ENCODE measurements around the gene FDXR.

Gene FDXR

GRCh38 chr17:74898376-74898946, 25.7 kb upstream of the FDXR start:
- no peaks in the 10 kb centered on the region for H3K36me3 ChIP-seq (ENCODE audit: control insufficient read depth in 1 of 2, insufficient read depth in 2 of 2, low read length in 2 of 2)
- H3K9me3 ChIP-seq (ENCODE audit: insufficient read depth, low read depth, low read length) = peaks cover 1% of the 10 kb centered on the region
- H3K14ac ChIP-seq (ENCODE audit: low read length) = no peak overlapping the region
- peaks cover 0 to 4% of the 10 kb centered on the region in 2 experiments for H3K4me1 ChIP-seq (ENCODE audit: control insufficient read depth in 1 of 2, insufficient read depth in 2 of 2, low read length in 2 of 2)
- no peak overlapping the region for H2BK12ac ChIP-seq (ENCODE audit: low read length)
- WGBS (ENCODE audit: extremely low coverage, insufficient coverage, insufficient read length) = no CpG with 5 or more reads among the region's 11 CpGs
- no peak overlapping the region for H3K4me2 ChIP-seq (ENCODE audit: low read length)
- DNase-seq = no peak
- H3K23ac ChIP-seq (ENCODE audit: low read length) = no peak overlapping the region
- H4K8ac ChIP-seq (ENCODE audit: low read depth, low read length) = no peak overlapping the region
- H2AK5ac ChIP-seq (ENCODE audit: low read length) = no peak overlapping the region
- no peak overlapping the region for H3K18ac ChIP-seq (ENCODE audit: low read length)
- no peak overlapping the region for H2AFZ ChIP-seq (ENCODE audit: insufficient read depth, low read length, poor library complexity)
- H3K79me1 ChIP-seq (ENCODE audit: low read length) = no peaks in the 10 kb centered on the region
- H3K79me2 ChIP-seq (ENCODE audit: control insufficient read depth, insufficient read depth, low read length, poor library complexity) = no peaks in the 10 kb centered on the region
- no peak overlapping the region for H2BK120ac ChIP-seq (ENCODE audit: insufficient read depth, low read length, poor library complexity)
- no peak overlapping the region for H4K12ac ChIP-seq (ENCODE audit: low read depth, low read length)
- H3K9ac ChIP-seq (ENCODE audit: low read length) = no peak overlapping the region
- no peak overlapping the region for H4K91ac ChIP-seq (ENCODE audit: low read depth, low read length)
- H2BK5ac ChIP-seq (ENCODE audit: low read depth, low read length, poor library complexity) = no peak overlapping the region
- H3K27ac ChIP-seq (ENCODE audit: low read depth, low read length) = no peak overlapping the region
- H3K4ac ChIP-seq (ENCODE audit: low read depth, low read length) = no peak overlapping the region
- H3K4me3 ChIP-seq (ENCODE audit: low read depth, low read length) = no peak overlapping the region
- H3K27me3 ChIP-seq (ENCODE audit: insufficient read depth, low read length) = peaks cover 11% of the 10 kb centered on the region

GRCh38 chr17:74893936-74894671, 21.3 kb upstream of the FDXR start:
- no peak overlapping the region for H3K18ac ChIP-seq (ENCODE audit: low read length)
- no peak overlapping the region for H3K9ac ChIP-seq (ENCODE audit: low read length)

GRCh38 chr17:74892974-74893911, 20.4 kb upstream of the FDXR start, which contains the start of gene FADS6:
TSS of gene FADS6 (minus strand) at chr17:74893633. CDS start at chr17:74893595, 38 bp downstream.
- Histone ChIP-seq H2AK5ac (ENCODE audit: low read length) (no peak within 1 kb of the TSS), H4K12ac (ENCODE audit: low read depth, low read length) (no peak within 1 kb of the TSS), H3K4me3 (ENCODE audit: low read depth, low read length) (no peak within 1 kb of the TSS), H3K27ac (ENCODE audit: low read depth, low read length) (no peak within 1 kb of the TSS), H3K27me3 (ENCODE audit: insufficient read depth, low read length) (peaks cover 25% of the 10 kb centered on the region), H3K9ac (ENCODE audit: low read length) (no peak within 1 kb of the TSS), H3K36me3 (ENCODE audit: control insufficient read depth in 1 of 2, insufficient read depth in 2 of 2, low read length in 2 of 2) (no peaks in the 10 kb centered on the region), H3K23ac (ENCODE audit: low read length) (no peak within 1 kb of the TSS), H2AFZ (ENCODE audit: insufficient read depth, low read length, poor library complexity) (no peak within 1 kb of the TSS), H3K79me1 (ENCODE audit: low read length) (no peaks in the 10 kb centered on the region), H3K4me1 (ENCODE audit: control insufficient read depth in 1 of 2, insufficient read depth in 2 of 2, low read length in 2 of 2) (peaks cover 2 to 9% of the 10 kb centered on the region in 2 experiments), H2BK120ac (ENCODE audit: insufficient read depth, low read length, poor library complexity) (no peak within 1 kb of the TSS), H4K91ac (ENCODE audit: low read depth, low read length) (no peak within 1 kb of the TSS), H2BK5ac (ENCODE audit: low read depth, low read length, poor library complexity) (no peak within 1 kb of the TSS), H3K9me3 (ENCODE audit: insufficient read depth, low read depth, low read length) (peaks cover 6% of the 10 kb centered on the region), H3K4me2 (ENCODE audit: low read length) (peak within 1 kb of the TSS; percentile 51), H3K14ac (ENCODE audit: low read length) (no peak within 1 kb of the TSS), H3K4ac (ENCODE audit: low read depth, low read length) (no peak within 1 kb of the TSS), H3K79me2 (ENCODE audit: control insufficient read depth, insufficient read depth, low read length, poor library complexity) (no peaks in the 10 kb centered on the region), H2BK12ac (ENCODE audit: low read length) (no peak within 1 kb of the TSS), H4K8ac (ENCODE audit: low read depth, low read length) (no peak within 1 kb of the TSS), H3K18ac (ENCODE audit: low read length) (no peak within 1 kb of the TSS)
- no peak for DNase-seq
- WGBS (ENCODE audit: extremely low coverage, insufficient coverage, insufficient read length) = no CpG with 5 or more reads among the region's 86 CpGs

More at GRCh38 chr17:74893936-74894671, 21.3 kb upstream of the FDXR start:
- no peak overlapping the region for H4K12ac ChIP-seq (ENCODE audit: low read depth, low read length)
- H3K4me2 ChIP-seq (ENCODE audit: low read length) = no peak overlapping the region
- H3K79me2 ChIP-seq (ENCODE audit: control insufficient read depth, insufficient read depth, low read length, poor library complexity) = no peaks in the 10 kb centered on the region
- no CpG with 5 or more reads among the region's 22 CpGs for WGBS (ENCODE audit: extremely low coverage, insufficient coverage, insufficient read length)
- no peak overlapping the region for H2BK12ac ChIP-seq (ENCODE audit: low read length)
- peaks cover 25% of the 10 kb centered on the region for H3K27me3 ChIP-seq (ENCODE audit: insufficient read depth, low read length)
- no peak overlapping the region for H2AK5ac ChIP-seq (ENCODE audit: low read length)
- no peak overlapping the region for H2BK5ac ChIP-seq (ENCODE audit: low read depth, low read length, poor library complexity)
- H3K4me1 ChIP-seq (ENCODE audit: control insufficient read depth in 1 of 2, insufficient read depth in 2 of 2, low read length in 2 of 2) = peaks cover 2 to 9% of the 10 kb centered on the region in 2 experiments
- H3K27ac ChIP-seq (ENCODE audit: low read depth, low read length) = no peak overlapping the region
- H3K14ac ChIP-seq (ENCODE audit: low read length) = no peak overlapping the region
- no peak for DNase-seq
- H3K4ac ChIP-seq (ENCODE audit: low read depth, low read length) = no peak overlapping the region
- no peak overlapping the region for H4K8ac ChIP-seq (ENCODE audit: low read depth, low read length)
- H2AFZ ChIP-seq (ENCODE audit: insufficient read depth, low read length, poor library complexity) = no peak overlapping the region
- H3K23ac ChIP-seq (ENCODE audit: low read length) = no peak overlapping the region
- no peak overlapping the region for H4K91ac ChIP-seq (ENCODE audit: low read depth, low read length)
- no peak overlapping the region for H3K4me3 ChIP-seq (ENCODE audit: low read depth, low read length)
- no peaks in the 10 kb centered on the region for H3K79me1 ChIP-seq (ENCODE audit: low read length)
- peaks cover 6% of the 10 kb centered on the region for H3K9me3 ChIP-seq (ENCODE audit: insufficient read depth, low read depth, low read length)
- no peaks in the 10 kb centered on the region for H3K36me3 ChIP-seq (ENCODE audit: control insufficient read depth in 1 of 2, insufficient read depth in 2 of 2, low read length in 2 of 2)
- H2BK120ac ChIP-seq (ENCODE audit: insufficient read depth, low read length, poor library complexity) = no peak overlapping the region

GRCh38 chr17:74892013-74892841, 19.4 kb upstream of the FDXR start:
- Histone ChIP-seq H3K27me3 (ENCODE audit: insufficient read depth, low read length) (peaks cover 25% of the 10 kb centered on the region), H2BK120ac (ENCODE audit: insufficient read depth, low read length, poor library complexity) (no peak overlapping the region), H3K27ac (ENCODE audit: low read depth, low read length) (no peak overlapping the region), H3K4me2 (ENCODE audit: low read length) (no peak overlapping the region), H3K23ac (ENCODE audit: low read length) (no peak overlapping the region), H3K9ac (ENCODE audit: low read length) (no peak overlapping the region), H4K8ac (ENCODE audit: low read depth, low read length) (no peak overlapping the region), H2BK5ac (ENCODE audit: low read depth, low read length, poor library complexity) (no peak overlapping the region), H3K36me3 (ENCODE audit: control insufficient read depth in 1 of 2, insufficient read depth in 2 of 2, low read length in 2 of 2) (no peaks in the 10 kb centered on the region), H3K79me2 (ENCODE audit: control insufficient read depth, insufficient read depth, low read length, poor library complexity) (no peaks in the 10 kb centered on the region), H3K14ac (ENCODE audit: low read length) (no peak overlapping the region), H4K91ac (ENCODE audit: low read depth, low read length) (no peak overlapping the region), H2AK5ac (ENCODE audit: low read length) (no peak overlapping the region), H3K4ac (ENCODE audit: low read depth, low read length) (no peak overlapping the region), H3K18ac (ENCODE audit: low read length) (no peak overlapping the region), H3K4me1 (ENCODE audit: control insufficient read depth in 1 of 2, insufficient read depth in 2 of 2, low read length in 2 of 2) (peaks cover 2 to 9% of the 10 kb centered on the region in 2 experiments), H3K4me3 (ENCODE audit: low read depth, low read length) (no peak overlapping the region), H2AFZ (ENCODE audit: insufficient read depth, low read length, poor library complexity) (no peak overlapping the region), H2BK12ac (ENCODE audit: low read length) (no peak overlapping the region), H3K9me3 (ENCODE audit: insufficient read depth, low read depth, low read length) (peaks cover 6% of the 10 kb centered on the region), H3K79me1 (ENCODE audit: low read length) (no peaks in the 10 kb centered on the region), H4K12ac (ENCODE audit: low read depth, low read length) (no peak overlapping the region)
- no CpG with 5 or more reads among the region's 20 CpGs for WGBS (ENCODE audit: extremely low coverage, insufficient coverage, insufficient read length)
- DNase-seq = peak; percentile 59 to 82

All from trophoblast cell (in vitro differentiated cells and primary cell).